H1 (cell line): ENCODE results near the gene ACBD5. TPM values are rescaled to one million over a fixed set of nuclear protein-coding genes. Genes with fewer than 3 reads are reported as not detected.
A peak's percentile ranks its signal among the peaks of the same experiment; 100 is the strongest.

Experiments used
- CTCF ChIA-PET: fragments of 300-600 bp; sonication (Branson Sonifier 250); formaldehyde crosslinking; loops from one replicate; lab custom pipeline; 2021; ENCODE audit not compliant: partially characterized antibody; lab: Charles Lee
- POLR2A ChIA-PET: fragments of 300-600 bp; sonication (Branson Sonifier 250); formaldehyde crosslinking; loops from one replicate; lab custom pipeline; 2021; ENCODE audit warnings: inconsistent platforms; ENCODE audit not compliant: partially characterized antibody; lab: Charles Lee
- DNase-seq, 2 experiments: peaks; one replicate each; pipeline versions ENCODE4 v3.0.0 to v3.0.0-alpha.2; 2010 to 2022; ENCODE audit warnings: low spot score in 2 of 2, low read depth in 1 of 2, mixed read lengths in 1 of 2
- FAIRE-seq: peaks from 2 replicates; lab custom pipeline; 2011; peaks lifted over from hg19 to GRCh38; lab: Jason Lieb, UNC
- H2AFZ ChIP-seq: 2 replicates; pipeline ENCODE4 v1.8.1; 2012; ENCODE audit warnings: low read length, inconsistent platforms
- H2AK5ac ChIP-seq: 2 replicates; pipeline ENCODE4 v1.6.1; 2013; ENCODE audit warnings: low read depth, low read length
- H2BK120ac ChIP-seq: replicated peaks from 2 replicates; pipeline ENCODE3; 2013; ENCODE audit warnings: low read depth, low read length, inconsistent platforms
- H2BK12ac ChIP-seq: 2 replicates; pipeline ENCODE4 v1.6.1; 2013; ENCODE audit warnings: low read depth, low read length
- H2BK15ac ChIP-seq: 2 replicates; pipeline ENCODE4 v1.6.1; 2013; ENCODE audit warnings: low read length
- H2BK20ac ChIP-seq: 2 replicates; pipeline ENCODE4 v1.6.1; 2013; ENCODE audit warnings: low read length
- H2BK5ac ChIP-seq: 2 replicates; pipeline ENCODE4 v1.6.1; 2013; ENCODE audit warnings: low read depth, low read length
- H3K14ac ChIP-seq: 2 replicates; pipeline ENCODE4 v1.6.1; 2013; ENCODE audit warnings: inconsistent platforms; ENCODE audit not compliant: insufficient read length
- H3K18ac ChIP-seq: 2 replicates; pipeline ENCODE4 v1.6.1; 2013; ENCODE audit warnings: low read length; ENCODE audit errors: extremely low read depth
- H3K23ac ChIP-seq: 2 replicates; pipeline ENCODE4 v1.6.1; 2013; ENCODE audit warnings: inconsistent platforms; ENCODE audit not compliant: insufficient read length
- H3K23me2 ChIP-seq: 2 replicates; pipeline ENCODE4 v1.6.1; 2013; ENCODE audit warnings: low read depth, low read length
- H3K27ac ChIP-seq: 2 replicates; pipeline ENCODE4 v1.6.1; 2011; ENCODE audit warnings: low read depth, low read length, inconsistent platforms
- H3K27me3 ChIP-seq, 4 experiments: replicated peaks in 1 of 4; 1 replicate in 1 of 4; 2 replicates in 3 of 4; pipeline versions ENCODE4 v1.6.1 to v1.8.1; 2011 to 2013; ENCODE audit warnings: low read length in 3 of 4, mild to moderate bottlenecking in 3 of 4, inconsistent platforms in 2 of 4, mixed read lengths in 2 of 4, moderate library complexity in 1 of 4; ENCODE audit not compliant: control insufficient read depth in 3 of 4, insufficient read depth in 3 of 4; ENCODE audit errors: extremely low read depth in 1 of 4
- H3K36me3 ChIP-seq, 4 experiments: 2 replicates each; pipeline versions ENCODE4 v1.6.1 to v1.8.1; 2011 to 2013; ENCODE audit warnings: mild to moderate bottlenecking in 4 of 4, low read length in 3 of 4, moderate library complexity in 2 of 4, control low read depth in 1 of 4, inconsistent platforms in 1 of 4; ENCODE audit not compliant: insufficient read depth in 4 of 4, control insufficient read depth in 2 of 4
- H3K4ac ChIP-seq: replicated peaks from 2 replicates; pipeline ENCODE3; 2013; ENCODE audit warnings: low read length, low read depth, mixed read lengths, inconsistent platforms; ENCODE audit not compliant: insufficient read length
- H3K4me1 ChIP-seq, 4 experiments: replicated peaks in 1 of 4; 1 replicate in 1 of 4; 2 replicates in 3 of 4; pipeline versions ENCODE4 v1.6.1 to v1.8.1; 2011 to 2013; ENCODE audit warnings: low read length in 3 of 4, inconsistent platforms in 2 of 4, mixed read lengths in 1 of 4; ENCODE audit not compliant: insufficient read depth in 4 of 4, control insufficient read depth in 3 of 4
- H3K4me2 ChIP-seq, 2 experiments: 2 replicates each; pipeline versions ENCODE4 v1.6.1 to v1.8.1; 2011 to 2013; ENCODE audit warnings: low read depth in 2 of 2, low read length in 2 of 2, control low read depth in 1 of 2, inconsistent platforms in 1 of 2, mild to moderate bottlenecking in 1 of 2; ENCODE audit not compliant: insufficient read depth in 1 of 2
- H3K4me3 ChIP-seq, 4 experiments: fragments of 200-600, 300-600 bp in 1 of 4; sonication (generic), shearing (Covaris generic), sonication (Bioruptor Twin) in 1 of 4; 2 replicates each; pipeline versions ENCODE4 v1.5.1 to v1.8.1; 2011 to 2016; ENCODE audit warnings: low read length in 4 of 4, low read depth in 3 of 4, control low read depth in 2 of 4, inconsistent platforms in 2 of 4, mild to moderate bottlenecking in 2 of 4, mixed read lengths in 1 of 4, moderate library complexity in 1 of 4; ENCODE audit not compliant: insufficient read depth in 2 of 4; ENCODE audit errors: extremely low read depth in 1 of 4
- H3K56ac ChIP-seq: replicated peaks from 2 replicates; pipeline ENCODE3; 2013; ENCODE audit warnings: low read depth, mild to moderate bottlenecking, mixed read lengths, low read length, inconsistent platforms; ENCODE audit not compliant: insufficient read length
- H3K79me1 ChIP-seq: 2 replicates; pipeline ENCODE4 v1.6.1; 2013; ENCODE audit warnings: low read depth, low read length, control low read depth
- H3K79me2 ChIP-seq, 2 experiments: 2 replicates each; pipeline versions ENCODE4 v1.6.1 to v1.8.1; 2012 to 2013; ENCODE audit warnings: low read length in 2 of 2, mild to moderate bottlenecking in 2 of 2, inconsistent platforms in 1 of 2; ENCODE audit not compliant: insufficient read depth in 2 of 2, control insufficient read depth in 1 of 2
- H3K9ac ChIP-seq, 4 experiments: replicated peaks in 1 of 4; 1 replicate in 1 of 4; 2 replicates in 3 of 4; pipeline versions ENCODE4 v1.6.1 to v1.8.1; 2011 to 2013; ENCODE audit warnings: low read depth in 3 of 4, low read length in 3 of 4, control low read depth in 2 of 4, mild to moderate bottlenecking in 2 of 4, moderate library complexity in 2 of 4, inconsistent platforms in 1 of 4; ENCODE audit errors: extremely low read depth in 1 of 4
- H3K9me3 ChIP-seq, 2 experiments: 2 replicates each; pipeline versions ENCODE4 v1.6.1 to v1.8.1; 2012 to 2013; ENCODE audit warnings: mild to moderate bottlenecking in 2 of 2, moderate library complexity in 2 of 2, control low read depth in 1 of 2, inconsistent platforms in 1 of 2, low read depth in 1 of 2, low read length in 1 of 2, mixed read lengths in 1 of 2; ENCODE audit not compliant: insufficient read depth in 2 of 2
- H4K20me1 ChIP-seq, 2 experiments: replicated peaks in 1 of 2; 2 replicates each; pipeline versions ENCODE3 to v1.8.1; 2011 to 2013; ENCODE audit warnings: inconsistent platforms in 2 of 2, low read length in 2 of 2, mild to moderate bottlenecking in 1 of 2; ENCODE audit not compliant: insufficient read depth in 2 of 2, control insufficient read depth in 1 of 2
- H4K5ac ChIP-seq: 2 replicates; pipeline ENCODE4 v1.6.1; 2013; ENCODE audit warnings: low read length, low read depth, mixed read lengths, inconsistent platforms; ENCODE audit not compliant: insufficient read length
- H4K8ac ChIP-seq: 2 replicates; pipeline ENCODE4 v1.8.0; 2013; ENCODE audit warnings: mild to moderate bottlenecking, moderate library complexity, low read length, inconsistent platforms; ENCODE audit not compliant: insufficient read depth; ENCODE audit errors: extremely low read depth
- H4K91ac ChIP-seq: replicated peaks from 2 replicates; pipeline ENCODE3; 2013; ENCODE audit warnings: low read length, mixed read lengths, inconsistent platforms; ENCODE audit not compliant: insufficient read length
- EZH2 ChIP-seq: fragments of 200-600 bp; sonication (generic); IDR thresholded peaks from 2 replicates; pipeline ENCODE4 v1.7.1; 2012; ENCODE audit warnings: low read depth, mild to moderate bottlenecking, moderate library complexity, low read length, inconsistent platforms; ENCODE audit not compliant: severe bottlenecking
- GTF2F1 ChIP-seq: IDR thresholded peaks from 2 replicates; pipeline ENCODE4 v1.6.1; 2012; ENCODE audit warnings: low read depth, low read length, improper control_type of control experiment, borderline replicate concordance
- HDAC2 ChIP-seq, 2 experiments: fragments of 300-600 bp in 1 of 2; sonication (generic) in 1 of 2; IDR thresholded peaks; 2 replicates each; pipeline ENCODE4 v1.6.1; 2011 to 2012; ENCODE audit warnings: low read depth in 2 of 2, low read length in 2 of 2, mild to moderate bottlenecking in 2 of 2, moderate library complexity in 2 of 2, borderline replicate concordance in 1 of 2, inconsistent platforms in 1 of 2
- KDM5A ChIP-seq: fragments of 200-600 bp; IDR thresholded peaks from 2 replicates; pipeline ENCODE4 v1.7.1; 2012; ENCODE audit warnings: mild to moderate bottlenecking, low read length, inconsistent platforms, mixed read lengths
- RFX5 ChIP-seq: IDR thresholded peaks from 2 replicates; pipeline ENCODE4 v1.6.1; 2011; ENCODE audit warnings: low read depth, low read length, improper control_type of control experiment, borderline replicate concordance
- TAF7 ChIP-seq: optimal IDR thresholded peaks from 2 replicates; pipeline ENCODE3; 2011; ENCODE audit warnings: low read depth, mild to moderate bottlenecking, inconsistent platforms, low read length, moderate library complexity, borderline replicate concordance
- YY1 ChIP-seq: IDR thresholded peaks from 2 replicates; pipeline ENCODE4 v1.6.1; 2011; ENCODE audit warnings: low read depth, mild to moderate bottlenecking, low read length
- WGBS, 2 experiments: shearing (Covaris generic) in 1 of 2; methylation state at CpG; one replicate each; pipeline versions ENCODE4 v1.1.6 to v1.1.7; 2013 to 2015; ENCODE audit warnings: low lambda C conversion rate in 2 of 2, mixed read lengths in 2 of 2, inconsistent platforms in 1 of 2, low coverage in 1 of 2, missing lambda C conversion rate in 1 of 2; ENCODE audit not compliant: insufficient replicate concordance in 2 of 2, insufficient coverage in 1 of 2, insufficient read length in 1 of 2; ENCODE audit errors: extremely low coverage in 1 of 2, missing lambda C conversion rate in 1 of 2; 5-methylcytosine and 5-hydroxymethylcytosine counted together
- polyA plus RNA-seq, 7 experiments: library from polyadenylated mRNA; depleted of rRNA in 3 of 7; stranded (reverse) in 5 of 7; unstranded in 2 of 7; fragments of >200 nt in 5 of 7; fragments of 200-250 nt in 2 of 7; gene quantifications; 1 replicate in 5 of 7; 2 replicates in 1 of 7; 4 replicates in 1 of 7; pipeline versions ENCODE4 v1.2.1 to v1.2.3, GENCODE V29; 2011 to 2013; ENCODE audit warnings: missing spikeins in 2 of 7, mixed read lengths in 2 of 7
- total RNA-seq: library from RNA; stranded (reverse); fragmentation: NEBNext Ultra II Directional; extraction: Animal tissue kit (Norgen Biotek cat#: 25700); gene quantifications from 2 replicates; pipeline ENCODE4 v1.2.1, GENCODE V29; 2021
- TF ChIP-seq, protein P1 (sequence below), 3 experiments: IDR thresholded peaks; 1 replicate in 2 of 3; 2 replicates in 1 of 3; pipeline versions ENCODE4 v1.5.1 to v1.6.1; 2011; ENCODE audit warnings: low read length in 3 of 3, mild to moderate bottlenecking in 3 of 3, inconsistent platforms in 2 of 3, low read depth in 1 of 3, moderate library complexity in 1 of 3; ENCODE audit not compliant: insufficient read depth in 1 of 3; ENCODE audit errors: control extremely low read depth in 1 of 3
- TF ChIP-seq, protein P2 (sequence below): IDR thresholded peaks from 2 replicates; pipeline ENCODE4 v1.6.1; 2011; ENCODE audit warnings: low read depth, mild to moderate bottlenecking, low read length; ENCODE audit not compliant: insufficient read depth

ACBD5 gene
- total and polyA plus RNA-seq, 2 of the 8 experiments (the other 6 are each of a cell fraction or from before 2014, with no cell fraction given) = 4.6 to 15.9 TPM

DNA sequence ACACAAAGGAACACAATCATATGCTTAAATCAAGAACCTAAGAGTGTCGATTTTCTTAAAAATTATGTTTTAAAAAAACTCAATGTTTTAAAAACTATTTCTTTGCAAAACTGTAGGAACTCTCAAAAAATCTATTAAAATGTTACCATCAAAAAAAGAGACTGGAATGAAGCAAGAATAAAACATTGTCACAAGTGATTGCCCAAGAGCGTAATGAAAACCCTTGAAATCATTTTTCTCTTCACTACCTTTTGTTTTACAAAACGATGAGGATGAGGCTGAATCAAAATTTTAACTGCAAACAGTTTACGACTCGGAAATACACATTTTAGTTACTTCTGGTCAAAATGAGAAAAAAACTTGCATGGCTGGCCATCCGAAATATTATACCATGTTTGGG lies 87.3 kb downstream of the ACBD5 start:
- POLR2A ChIA-PET = interaction anchor here (0.7 to 4.9 kb wide), 7 partner anchors 11 to 110 kb away, joined by 3 to 48 read pairs (median 4); no protein-coding TSS in a partner anchor
- H3K9me3 ChIP-seq = no peaks in the 10 kb centered on the region
- no peak for TF ChIP-seq HDAC2 (IDR thresholded peaks at IDR 0.05; ENCODE audit: borderline replicate concordance in 1 of 2, low read depth in 2 of 2, low read length in 2 of 2)
- TF ChIP-seq GTF2F1 = no peak
- TF ChIP-seq, protein P1, sequence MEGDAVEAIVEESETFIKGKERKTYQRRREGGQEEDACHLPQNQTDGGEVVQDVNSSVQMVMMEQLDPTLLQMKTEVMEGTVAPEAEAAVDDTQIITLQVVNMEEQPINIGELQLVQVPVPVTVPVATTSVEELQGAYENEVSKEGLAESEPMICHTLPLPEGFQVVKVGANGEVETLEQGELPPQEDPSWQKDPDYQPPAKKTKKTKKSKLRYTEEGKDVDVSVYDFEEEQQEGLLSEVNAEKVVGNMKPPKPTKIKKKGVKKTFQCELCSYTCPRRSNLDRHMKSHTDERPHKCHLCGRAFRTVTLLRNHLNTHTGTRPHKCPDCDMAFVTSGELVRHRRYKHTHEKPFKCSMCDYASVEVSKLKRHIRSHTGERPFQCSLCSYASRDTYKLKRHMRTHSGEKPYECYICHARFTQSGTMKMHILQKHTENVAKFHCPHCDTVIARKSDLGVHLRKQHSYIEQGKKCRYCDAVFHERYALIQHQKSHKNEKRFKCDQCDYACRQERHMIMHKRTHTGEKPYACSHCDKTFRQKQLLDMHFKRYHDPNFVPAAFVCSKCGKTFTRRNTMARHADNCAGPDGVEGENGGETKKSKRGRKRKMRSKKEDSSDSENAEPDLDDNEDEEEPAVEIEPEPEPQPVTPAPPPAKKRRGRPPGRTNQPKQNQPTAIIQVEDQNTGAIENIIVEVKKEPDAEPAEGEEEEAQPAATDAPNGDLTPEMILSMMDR (IDR thresholded peaks at IDR 0.05; ENCODE audit: control extremely low read depth in 1 of 3, insufficient read depth in 1 of 3, low read depth in 1 of 3, low read length in 3 of 3) = no peak
- no peak for TF ChIP-seq TAF7
- no peak for TF ChIP-seq YY1
- no peak for TF ChIP-seq RFX5
- no peak for TF ChIP-seq KDM5A
- TF ChIP-seq EZH2 = no peak
- TF ChIP-seq, protein P2, sequence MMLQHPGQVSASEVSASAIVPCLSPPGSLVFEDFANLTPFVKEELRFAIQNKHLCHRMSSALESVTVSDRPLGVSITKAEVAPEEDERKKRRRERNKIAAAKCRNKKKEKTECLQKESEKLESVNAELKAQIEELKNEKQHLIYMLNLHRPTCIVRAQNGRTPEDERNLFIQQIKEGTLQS = no peak

More for the DNA sequence above, 87.3 kb downstream of the ACBD5 start:
- CTCF ChIA-PET = interaction anchor here (0.7 to 1.6 kb wide), 4 partner anchors 11 to 71 kb away, joined by 3 to 5 read pairs (median 4); no protein-coding TSS in a partner anchor
- H3K4me2 ChIP-seq = peak overlapping the region; percentile 78 to 91
- peaks cover 4% of the 10 kb centered on the region for H3K23me2 ChIP-seq
- no peak overlapping the region for H3K4ac ChIP-seq
- peaks cover 2 to 19% (median 5%) of the 10 kb centered on the region in 4 experiments for H3K36me3 ChIP-seq
- H3K23ac ChIP-seq = no peak overlapping the region
- H3K27ac ChIP-seq = peak overlapping the region; percentile 92
- peaks cover 41 to 87% of the 10 kb centered on the region in 2 experiments for H3K79me2 ChIP-seq
- no peak overlapping the region for H2AK5ac ChIP-seq
- WGBS, 2 experiments = 5% methylated on average over 6 of the region's 6 CpGs; no CpG with 5 or more reads in 1 of the 2 experiments
- H4K91ac ChIP-seq = no peak overlapping the region
- H3K14ac ChIP-seq = no peak overlapping the region
- peak overlapping the region; percentile 95 to 100 (median 98) for H3K4me3 ChIP-seq
- H2AFZ ChIP-seq = no peak overlapping the region
- peak overlapping the region; percentile 91 to 99 (median 92) for H3K9ac ChIP-seq
- peaks cover 4% of the 10 kb centered on the region for H3K79me1 ChIP-seq
- no peaks in the 10 kb centered on the region for H3K27me3 ChIP-seq
- H3K56ac ChIP-seq = no peak overlapping the region
- H2BK5ac ChIP-seq = no peak overlapping the region
- DNase-seq = no peak
- no peak for FAIRE-seq
- H2BK15ac ChIP-seq = no peak overlapping the region
- no peak overlapping the region for H2BK20ac ChIP-seq
- H4K8ac ChIP-seq = no peak overlapping the region
- H4K20me1 ChIP-seq = peaks cover 3 to 9% of the 10 kb centered on the region in 2 experiments
- no peak overlapping the region for H2BK120ac ChIP-seq
- H3K18ac ChIP-seq = no peak overlapping the region
- no peak overlapping the region; the same call in 1 of the 2 replicates for H2BK12ac ChIP-seq
- no peak overlapping the region for H4K5ac ChIP-seq
- peaks cover 0 to 3% (median 0%) of the 10 kb centered on the region in 4 experiments; a peak in 4 of 7 replicates for H3K4me1 ChIP-seq
